Vagina (tissue), 2 donors: ENCODE data around the gene TK2. TPM values are rescaled to one million over a fixed set of nuclear protein-coding genes. Genes with fewer than 3 reads are reported as not detected.

ENCODE experiments used
- DNase-seq, 2 donors: peaks; one replicate each; pipeline ENCODE4 v3.0.0-alpha.2; 2017; ENCODE audit errors: extremely low spot score in 2 of 2
- H3K27ac ChIP-seq: fragments of 200-600 bp; sonication (generic); one replicate; pipeline ENCODE4 v1.5.1; 2019
- H3K27me3 ChIP-seq: fragments of 200-600 bp; sonication (generic); one replicate; pipeline ENCODE4 v1.5.1; 2019
- H3K36me3 ChIP-seq, 2 donors: fragments of 200-600 bp; sonication (generic); one replicate each; pipeline ENCODE4 v1.5.1; 2017 to 2019
- H3K4me1 ChIP-seq: fragments of 200-600 bp; sonication (generic); one replicate; pipeline ENCODE4 v1.5.1; 2019
- H3K4me3 ChIP-seq, 2 donors: fragments of 200-600 bp; sonication (generic); 1 replicate in 1 of 2; 2 replicates in 1 of 2; pipeline ENCODE4 v1.5.1; 2016 to 2019
- H3K9me3 ChIP-seq: fragments of 200-600 bp; sonication (generic); one replicate; pipeline ENCODE4 v1.5.1; 2019
- CTCF ChIP-seq, 3 experiments: fragments of 450-650 bp in 2 of 3; fragments of 200-600 bp in 1 of 3; sonication (generic) in 1 of 3; IDR thresholded peaks; one replicate each; pipeline ENCODE4 v1.5.1; 2017 to 2019; ENCODE audit warnings: antibody characterized with exemption in 3 of 3, mild to moderate bottlenecking in 2 of 3, moderate library complexity in 2 of 3
- POLR2A ChIP-seq, 2 donors: fragments of 450-650 bp; IDR thresholded peaks; one replicate each; pipeline ENCODE4 v1.6.1; 2017; ENCODE audit warnings: antibody characterized with exemption in 2 of 2, mild to moderate bottlenecking in 2 of 2, moderate library complexity in 2 of 2
- POLR2AphosphoS5 ChIP-seq, 2 donors: sonication (generic); formaldehyde crosslinking; IDR thresholded peaks; one replicate each; pipeline ENCODE4 v1.9.0; 2017; ENCODE audit warnings: antibody characterized with exemption in 2 of 2, mild to moderate bottlenecking in 2 of 2, low read depth in 1 of 2; ENCODE audit not compliant: insufficient read depth in 1 of 2
- intact Hi-C: fragments of 100-400 bp; cut with DNase I; formaldehyde crosslinking; loops from one replicate; pipeline ENCODE4 v1.15.1; 2023
- total RNA-seq: library from RNA; depleted of rRNA; stranded (reverse); fragments of >200 nt; gene quantifications from one replicate; pipeline ENCODE4 v1.2.3, GENCODE V29; 2016

Gene TK2
- total RNA-seq, 1 donor from 2014 or later: 43.2 TPM

DNA sequence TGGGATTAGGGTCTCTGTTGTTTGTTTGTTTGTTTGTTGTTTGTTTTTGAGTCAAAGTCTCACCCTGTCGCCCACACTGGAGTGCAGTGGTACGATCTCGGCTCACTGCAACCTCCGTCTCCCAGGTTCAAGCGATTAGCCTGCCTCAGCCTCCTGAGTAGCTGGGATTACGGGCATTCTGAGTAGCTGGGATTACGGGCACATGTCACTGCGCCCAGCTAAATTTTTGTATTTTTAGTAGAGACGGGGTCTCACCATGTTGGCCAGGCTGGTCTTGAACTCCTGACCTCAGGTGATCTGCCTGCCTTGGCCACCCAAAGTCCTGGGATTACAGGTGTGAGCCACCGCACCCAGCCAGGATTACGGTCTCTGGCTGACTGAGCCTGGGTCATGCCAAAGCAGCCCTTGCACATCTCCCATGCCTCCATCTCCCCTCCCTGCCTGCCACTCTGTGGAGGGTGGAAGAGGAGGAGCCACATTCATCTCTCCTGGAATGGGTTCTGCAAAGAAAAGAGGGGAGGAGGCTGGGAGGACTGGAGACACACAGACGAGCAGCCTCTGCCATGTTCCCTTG lies 63.6 kb downstream of the TK2 start:
- intact Hi-C loops: loop anchor here (10.0 kb wide), 1 partner anchor 119 kb away; the partner anchor contains the start of gene CMTM3
- Histone ChIP-seq H3K27me3 (no peaks in the 10 kb centered on the region), H3K36me3 (no peaks in the 10 kb centered on the region), H3K4me1 (peaks cover 12% of the 10 kb centered on the region), H3K4me3 (no peak overlapping the region), H3K27ac (no peak overlapping the region), H3K9me3 (no peaks in the 10 kb centered on the region)
- no peak for DNase-seq
- TF ChIP-seq CTCF (IDR thresholded peaks at IDR 0.05) (no peak), POLR2AphosphoS5 (IDR thresholded peaks at IDR 0.05; ENCODE audit: insufficient read depth in 1 of 2, low read depth in 1 of 2) (peak in 1 of 2 donors; percentile 4), POLR2A (IDR thresholded peaks at IDR 0.05) (no peak)

GRCh38 chr16:66485376-66485775 lies 64.5 kb downstream of the TK2 start:
- intact Hi-C loops: loop anchor here (10.0 kb wide), 1 partner anchor 119 kb away; the partner anchor contains the start of gene CMTM3
- DNase-seq: no peak
- Histone ChIP-seq H3K4me1 (peaks cover 12% of the 10 kb centered on the region), H3K4me3 (no peak overlapping the region), H3K36me3 (no peaks in the 10 kb centered on the region), H3K9me3 (no peaks in the 10 kb centered on the region), H3K27ac (no peak overlapping the region), H3K27me3 (no peaks in the 10 kb centered on the region)
- no peak for TF ChIP-seq POLR2AphosphoS5 (IDR thresholded peaks at IDR 0.05; ENCODE audit: insufficient read depth in 1 of 2, low read depth in 1 of 2)

DNA sequence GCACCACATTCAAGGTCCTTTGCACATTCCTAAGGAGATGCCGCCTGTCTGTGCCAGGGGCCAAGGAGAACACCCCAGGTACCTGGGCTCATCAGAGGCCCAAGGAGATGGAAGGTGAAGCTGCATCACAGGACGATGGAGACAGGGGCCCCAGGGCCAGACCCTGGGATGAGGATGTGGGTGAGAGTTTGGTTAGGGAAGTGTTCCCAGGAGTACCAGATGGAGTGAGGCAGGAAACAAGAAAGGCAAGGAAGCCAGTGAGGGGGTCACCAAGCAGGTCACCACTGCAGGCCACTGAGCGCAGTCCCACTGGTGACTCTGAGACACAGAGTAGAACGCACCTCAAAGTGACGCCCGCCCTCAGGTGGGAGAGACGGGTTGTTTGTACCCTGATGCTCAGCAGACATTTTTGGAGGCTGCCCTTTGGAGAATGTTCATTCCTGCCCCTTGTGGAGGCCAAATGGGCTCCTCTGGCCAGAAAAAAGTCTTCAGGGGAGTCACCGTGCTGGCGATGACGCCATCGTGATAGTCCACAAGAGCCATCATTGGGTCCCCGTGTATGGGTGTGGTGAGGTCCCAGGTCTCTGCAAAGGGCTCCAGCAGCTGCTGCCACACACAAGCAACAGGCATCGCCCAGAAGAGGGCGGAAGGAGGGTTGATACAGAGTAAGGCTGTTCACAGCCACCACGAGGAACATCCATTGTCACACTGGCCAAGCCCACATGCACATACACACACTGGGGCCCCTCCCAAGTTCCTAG lies 65.3 kb downstream of the TK2 start:
- intact Hi-C loops: loop anchor here (5.0 to 10.0 kb wide), 2 partner anchors 77 to 120 kb away; partner anchors contain the start of gene CMTM3
- TF ChIP-seq POLR2A (IDR thresholded peaks at IDR 0.05): no peak
- no peak for TF ChIP-seq CTCF (IDR thresholded peaks at IDR 0.05)
- TF ChIP-seq POLR2AphosphoS5 (IDR thresholded peaks at IDR 0.05; ENCODE audit: insufficient read depth in 1 of 2, low read depth in 1 of 2): no peak
- no peak overlapping the region for H3K4me3 ChIP-seq
- H3K9me3 ChIP-seq: no peaks in the 10 kb centered on the region
- H3K27ac ChIP-seq: no peak overlapping the region
- H3K27me3 ChIP-seq: no peaks in the 10 kb centered on the region
- no peak for DNase-seq
- peaks cover 12% of the 10 kb centered on the region for H3K4me1 ChIP-seq
- no peaks in the 10 kb centered on the region for H3K36me3 ChIP-seq

DNA sequence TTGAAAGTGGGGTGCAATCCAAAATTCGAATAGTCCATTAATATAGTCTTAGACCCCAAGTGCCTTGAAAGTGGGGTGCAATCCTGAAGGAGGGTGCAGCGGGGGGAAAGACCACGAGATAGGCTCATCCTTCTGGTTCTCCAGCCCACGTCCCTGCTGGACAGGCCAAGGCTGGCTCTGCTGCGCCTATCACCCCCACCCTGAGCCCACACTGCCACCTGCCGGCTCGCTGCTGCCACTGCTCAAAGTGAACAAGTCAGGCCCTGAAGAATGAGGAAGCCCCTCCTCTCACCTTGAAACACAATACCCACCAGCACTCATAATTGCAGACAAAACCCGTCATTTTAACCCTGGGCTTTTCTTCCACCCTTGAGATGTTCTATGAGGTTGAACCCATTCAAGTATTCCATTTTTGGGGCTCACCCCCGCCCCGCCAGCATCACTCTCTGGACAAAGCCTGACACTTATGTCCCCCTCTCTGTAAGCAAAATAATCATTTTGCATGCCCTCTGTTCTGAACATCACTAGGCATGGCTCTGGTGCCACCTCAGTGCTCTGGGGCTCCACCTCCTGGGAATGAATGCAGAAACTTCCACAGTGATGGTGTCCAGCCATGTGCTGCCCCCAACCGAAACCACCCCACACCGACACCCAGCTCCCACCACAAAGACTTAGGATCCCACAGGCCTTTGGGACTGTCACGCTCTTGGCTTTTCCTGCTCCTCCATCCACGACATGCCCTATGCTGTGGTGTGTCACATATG lies 66.1 kb downstream of the TK2 start:
- H3K36me3 ChIP-seq: no peaks in the 10 kb centered on the region
- TF ChIP-seq POLR2AphosphoS5 (IDR thresholded peaks at IDR 0.05; ENCODE audit: insufficient read depth in 1 of 2, low read depth in 1 of 2) (no peak), POLR2A (IDR thresholded peaks at IDR 0.05) (no peak), CTCF (IDR thresholded peaks at IDR 0.05) (peak; percentile 79 to 93 (median 85))
- DNase-seq: no peak
- intact Hi-C loops: loop anchor here (5.0 to 10.0 kb wide), 2 partner anchors 77 to 121 kb away; partner anchors contain the start of gene CMTM3
- no peak overlapping the region for H3K4me3 ChIP-seq
- H3K4me1 ChIP-seq: peaks cover 17% of the 10 kb centered on the region
- no peaks in the 10 kb centered on the region for H3K9me3 ChIP-seq
- H3K27ac ChIP-seq: no peak overlapping the region
- no peaks in the 10 kb centered on the region for H3K27me3 ChIP-seq

GRCh38 chr16:66481943-66482390 lies 68.0 kb downstream of the TK2 start:
- Histone ChIP-seq H3K9me3 (no peaks in the 10 kb centered on the region), H3K36me3 (no peaks in the 10 kb centered on the region), H3K27ac (no peak overlapping the region), H3K4me3 (no peak overlapping the region), H3K27me3 (no peaks in the 10 kb centered on the region), H3K4me1 (peaks cover 17% of the 10 kb centered on the region)
- no peak for DNase-seq
- intact Hi-C loops: loop anchor here (5.0 to 10.0 kb wide), 2 partner anchors 75 to 123 kb away; partner anchors contain the start of gene CMTM3
- TF ChIP-seq POLR2AphosphoS5 (IDR thresholded peaks at IDR 0.05; ENCODE audit: insufficient read depth in 1 of 2, low read depth in 1 of 2) (no peak), CTCF (IDR thresholded peaks at IDR 0.05) (no peak), POLR2A (IDR thresholded peaks at IDR 0.05) (no peak)
